HepG2 (cell line): ENCODE results near the gene CDYL. TPM values are rescaled to one million over a fixed set of nuclear protein-coding genes. Genes with fewer than 3 reads are reported as not detected.

Source experiments
- ATAC-seq: fragments of 200-7000 bp; cut with Tn5 transposase; 3 replicates; pipeline ENCODE4 v1.9.1; 2020; ENCODE audit warnings: mild to moderate bottlenecking, moderate library complexity
- BruUV-seq: library from RNA; stranded (reverse); fragments of 400-500 nt; replicated peaks from 2 replicates; lab custom pipeline; 2021; lab: Mats Ljungman, UMichigan
- CTCF ChIA-PET: fragments of 300-600 bp; formaldehyde crosslinking; extraction: SDS; loops from one replicate; lab custom pipeline; 2021; ENCODE audit warnings: low total read pairs, inconsistent platforms, low intra/inter-chr PET ratio; lab: Yijun Ruan, JAX
- POLR2A ChIA-PET: fragments of 350-600 bp; sonication (Branson Sonifier 250); formaldehyde crosslinking; loops from one replicate; lab custom pipeline; 2020; ENCODE audit warnings: antibody characterized with exemption, inconsistent platforms; lab: Yijun Ruan, JAX
- DNase-seq: peaks from one replicate; pipeline ENCODE4 v3.0.0-alpha.2; 2015; ENCODE audit warnings: low spot score
- FAIRE-seq: peaks from 3 replicates; lab custom pipeline; 2011; peaks lifted over from hg19 to GRCh38; lab: Jason Lieb, UNC
- H2AFZ ChIP-seq: one replicate; pipeline ENCODE4 v1.6.1; 2011; ENCODE audit warnings: low read length, inconsistent platforms
- H3K27ac ChIP-seq: fragments of 300-600 bp; 3 replicates; pipeline ENCODE4 v1.8.0; 2011; ENCODE audit warnings: mixed run types, mild to moderate bottlenecking, mixed read lengths, low read length, inconsistent platforms; ENCODE audit not compliant: insufficient read depth; ENCODE audit errors: extremely low read length
- H3K27me3 ChIP-seq, 2 experiments: fragments of 200-600 bp in 1 of 2; 2 replicates in 1 of 2; 3 replicates in 1 of 2; pipeline versions ENCODE4 v1.6.0 to v1.8.0; 2011; ENCODE audit warnings: low read length in 2 of 2, mild to moderate bottlenecking in 2 of 2, moderate library complexity in 2 of 2, inconsistent platforms in 1 of 2; ENCODE audit not compliant: insufficient read depth in 2 of 2, control insufficient read depth in 1 of 2
- H3K36me3 ChIP-seq, 2 experiments: fragments of 200-600 bp in 1 of 2; replicated peaks in 1 of 2; 2 replicates in 1 of 2; 3 replicates in 1 of 2; pipeline versions ENCODE4 v1.5.1 to v1.8.0; 2011; ENCODE audit warnings: low read length in 2 of 2, inconsistent platforms in 1 of 2; ENCODE audit not compliant: insufficient read depth in 2 of 2, control insufficient read depth in 1 of 2
- H3K4me1 ChIP-seq: 2 replicates; pipeline ENCODE4 v1.5.1; 2012; ENCODE audit warnings: low read length, inconsistent platforms; ENCODE audit not compliant: insufficient read depth
- H3K4me2 ChIP-seq: 2 replicates; pipeline ENCODE4 v1.6.0; 2011; ENCODE audit warnings: low read depth, low read length, inconsistent platforms
- H3K4me3 ChIP-seq, 3 experiments: fragments of 200-600 bp in 1 of 3; sonication (generic), shearing (Covaris generic) in 1 of 3; replicated peaks in 1 of 3; 2 replicates each; pipeline ENCODE4 v1.5.1; 2011 to 2016; ENCODE audit warnings: low read length in 3 of 3, inconsistent platforms in 2 of 3, low read depth in 2 of 3, mild to moderate bottlenecking in 2 of 3, control low read depth in 1 of 3, mixed read lengths in 1 of 3; ENCODE audit not compliant: insufficient read depth in 1 of 3
- H3K79me2 ChIP-seq: one replicate; pipeline ENCODE4 v1.6.1; 2011; ENCODE audit warnings: low read length, inconsistent platforms; ENCODE audit not compliant: insufficient read depth
- H3K9ac ChIP-seq: 2 replicates; pipeline ENCODE4 v1.6.0; 2011; ENCODE audit warnings: mild to moderate bottlenecking, low read depth, low read length, inconsistent platforms; ENCODE audit not compliant: insufficient read depth
- H3K9me3 ChIP-seq: 2 replicates; pipeline ENCODE4 v1.5.1; 2012; ENCODE audit warnings: mild to moderate bottlenecking, low read length
- H4K20me1 ChIP-seq: 2 replicates; pipeline ENCODE4 v1.6.0; 2011; ENCODE audit warnings: inconsistent platforms, mild to moderate bottlenecking, low read length, moderate library complexity; ENCODE audit not compliant: insufficient read depth
- BRD4 ChIP-seq: sonication (generic); formaldehyde crosslinking; IDR thresholded peaks from 2 replicates; pipeline ENCODE4 v1.4.0; 2020; ENCODE audit warnings: missing genetic modification reagents
- DPF2 ChIP-seq: sonication (generic); formaldehyde crosslinking; IDR thresholded peaks from 2 replicates; pipeline ENCODE4 v1.4.0; 2020; ENCODE audit warnings: mild to moderate bottlenecking, low read depth, missing genetic modification reagents, borderline replicate concordance
- POLR2AphosphoS2 ChIP-seq: IDR thresholded peaks from 2 replicates; pipeline ENCODE4 v1.6.1; 2011; ENCODE audit warnings: low read depth, low read length, improper control_type of control experiment
- RBM22 ChIP-seq: fragments of 200-400 bp; formaldehyde crosslinking; optimal IDR thresholded peaks from 2 replicates; pipeline ENCODE3; 2017; ENCODE audit warnings: mild to moderate bottlenecking, low read length, moderate library complexity
- TEAD2 ChIP-seq: sonication (generic); formaldehyde crosslinking; IDR thresholded peaks from 2 replicates; pipeline ENCODE4 v1.9.0; 2021; ENCODE audit warnings: missing genetic modification reagents
- ZNF263 ChIP-seq: sonication (generic); formaldehyde crosslinking; IDR thresholded peaks from 2 replicates; pipeline ENCODE4 v1.4.0; 2020; ENCODE audit warnings: missing genetic modification reagents
- WGBS: methylation state at CpG from one replicate; pipeline ENCODE4 v1.1.6; 2017; ENCODE audit warnings: low lambda C conversion rate; 5-methylcytosine and 5-hydroxymethylcytosine counted together
- in situ Hi-C: cut with HindIII; loops from 2 replicates; pipeline ENCODE4 v1.10.0; 2017; ENCODE audit warnings: low pct_unique_long_range_greater_than_20kb; ENCODE audit not compliant: extremely low pct_ligation_motif_present
- intact Hi-C: fragments of 100-400 bp; cut with micrococcal nuclease; formaldehyde crosslinking; loops from one replicate; pipeline ENCODE4 v1.10.0; 2022; ENCODE audit not compliant: unreplicated experiment
- polyA plus RNA-seq, 8 experiments: library from polyadenylated mRNA; depleted of rRNA in 3 of 8; stranded (reverse) in 7 of 8; unstranded in 1 of 8; fragments of >200 nt; fragmentation: Illumina TruSeq in 4 of 8; extraction: Trizol in 4 of 8; gene quantifications; 2 replicates each; pipeline versions ENCODE4 v1.2.1 to v1.2.3, GENCODE V29; 2011 to 2016; ENCODE audit warnings: low read depth in 4 of 8, missing spikeins in 1 of 8, mixed read lengths in 1 of 8; ENCODE audit not compliant: insufficient read depth in 1 of 8
- total RNA-seq, 5 experiments: library from RNA; depleted of rRNA; stranded (reverse); fragments of >200 nt; fragmentation: Illumina TruSeq; extraction: Trizol; gene quantifications; 2 replicates each; pipeline ENCODE4 v1.2.3, GENCODE V29; 2016; ENCODE audit warnings: low read depth in 1 of 5
- TF ChIP-seq, protein P1 (sequence below): sonication (generic); formaldehyde crosslinking; IDR thresholded peaks from 2 replicates; pipeline ENCODE4 v1.9.0; 2021; ENCODE audit warnings: missing genetic modification reagents, borderline replicate concordance
- TF ChIP-seq, protein P2 (sequence below): sonication (generic); formaldehyde crosslinking; IDR thresholded peaks from 2 replicates; pipeline ENCODE4 v1.4.0; 2020; ENCODE audit warnings: mild to moderate bottlenecking, low read depth, missing genetic modification reagents
- TF ChIP-seq, protein P3 (sequence below): sonication (generic); formaldehyde crosslinking; IDR thresholded peaks from 2 replicates; pipeline ENCODE4 v1.4.0; 2020; ENCODE audit warnings: mild to moderate bottlenecking, missing genetic modification reagents

CDYL gene
- total and polyA plus RNA-seq, 2 of the 13 experiments (the other 11 are each of a cell fraction or from before 2014, with no cell fraction given), result 22.8 to 105 TPM

DNA sequence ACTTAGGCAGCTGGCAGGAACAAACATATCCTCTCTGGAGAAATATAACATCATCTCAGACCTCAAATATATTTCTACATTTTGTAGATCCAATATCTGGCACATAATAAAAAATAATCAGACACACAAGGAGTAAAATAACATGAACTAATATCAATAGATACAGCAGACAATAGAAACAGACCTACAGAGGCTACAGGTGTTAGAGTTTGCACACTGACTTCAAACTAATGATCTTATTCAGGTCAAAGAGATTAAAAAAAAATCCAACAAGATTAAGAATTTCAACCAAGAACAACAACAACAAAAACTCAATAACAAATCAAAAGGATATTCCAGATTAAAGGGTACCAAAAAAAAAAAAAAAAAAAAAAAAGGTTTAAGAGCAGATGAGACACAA, 13.9 kb upstream of the CDYL start (continued):
- TF ChIP-seq, protein P1, sequence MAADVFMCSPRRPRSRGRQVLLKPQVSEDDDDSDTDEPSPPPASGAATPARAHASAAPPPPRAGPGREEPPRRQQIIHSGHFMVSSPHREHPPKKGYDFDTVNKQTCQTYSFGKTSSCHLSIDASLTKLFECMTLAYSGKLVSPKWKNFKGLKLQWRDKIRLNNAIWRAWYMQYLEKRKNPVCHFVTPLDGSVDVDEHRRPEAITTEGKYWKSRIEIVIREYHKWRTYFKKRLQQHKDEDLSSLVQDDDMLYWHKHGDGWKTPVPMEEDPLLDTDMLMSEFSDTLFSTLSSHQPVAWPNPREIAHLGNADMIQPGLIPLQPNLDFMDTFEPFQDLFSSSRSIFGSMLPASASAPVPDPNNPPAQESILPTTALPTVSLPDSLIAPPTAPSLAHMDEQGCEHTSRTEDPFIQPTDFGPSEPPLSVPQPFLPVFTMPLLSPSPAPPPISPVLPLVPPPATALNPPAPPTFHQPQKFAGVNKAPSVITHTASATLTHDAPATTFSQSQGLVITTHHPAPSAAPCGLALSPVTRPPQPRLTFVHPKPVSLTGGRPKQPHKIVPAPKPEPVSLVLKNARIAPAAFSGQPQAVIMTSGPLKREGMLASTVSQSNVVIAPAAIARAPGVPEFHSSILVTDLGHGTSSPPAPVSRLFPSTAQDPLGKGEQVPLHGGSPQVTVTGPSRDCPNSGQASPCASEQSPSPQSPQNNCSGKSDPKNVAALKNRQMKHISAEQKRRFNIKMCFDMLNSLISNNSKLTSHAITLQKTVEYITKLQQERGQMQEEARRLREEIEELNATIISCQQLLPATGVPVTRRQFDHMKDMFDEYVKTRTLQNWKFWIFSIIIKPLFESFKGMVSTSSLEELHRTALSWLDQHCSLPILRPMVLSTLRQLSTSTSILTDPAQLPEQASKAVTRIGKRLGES (CRISPR knock-in tag), result no peak
- TF ChIP-seq, protein P2, sequence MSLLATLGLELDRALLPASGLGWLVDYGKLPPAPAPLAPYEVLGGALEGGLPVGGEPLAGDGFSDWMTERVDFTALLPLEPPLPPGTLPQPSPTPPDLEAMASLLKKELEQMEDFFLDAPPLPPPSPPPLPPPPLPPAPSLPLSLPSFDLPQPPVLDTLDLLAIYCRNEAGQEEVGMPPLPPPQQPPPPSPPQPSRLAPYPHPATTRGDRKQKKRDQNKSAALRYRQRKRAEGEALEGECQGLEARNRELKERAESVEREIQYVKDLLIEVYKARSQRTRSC (CRISPR knock-in tag), result no peak
- TF ChIP-seq POLR2AphosphoS2 (no peak), ZNF263 (CRISPR knock-in tag) (no peak), TEAD2 (no peak), DPF2 (CRISPR knock-in tag) (no peak)
- TF ChIP-seq, protein P3, sequence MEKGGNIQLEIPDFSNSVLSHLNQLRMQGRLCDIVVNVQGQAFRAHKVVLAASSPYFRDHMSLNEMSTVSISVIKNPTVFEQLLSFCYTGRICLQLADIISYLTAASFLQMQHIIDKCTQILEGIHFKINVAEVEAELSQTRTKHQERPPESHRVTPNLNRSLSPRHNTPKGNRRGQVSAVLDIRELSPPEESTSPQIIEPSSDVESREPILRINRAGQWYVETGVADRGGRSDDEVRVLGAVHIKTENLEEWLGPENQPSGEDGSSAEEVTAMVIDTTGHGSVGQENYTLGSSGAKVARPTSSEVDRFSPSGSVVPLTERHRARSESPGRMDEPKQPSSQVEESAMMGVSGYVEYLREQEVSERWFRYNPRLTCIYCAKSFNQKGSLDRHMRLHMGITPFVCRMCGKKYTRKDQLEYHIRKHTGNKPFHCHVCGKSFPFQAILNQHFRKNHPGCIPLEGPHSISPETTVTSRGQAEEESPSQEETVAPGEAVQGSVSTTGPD, result no peak
- TF ChIP-seq, all 625 proteins: peak for 0

DNA sequence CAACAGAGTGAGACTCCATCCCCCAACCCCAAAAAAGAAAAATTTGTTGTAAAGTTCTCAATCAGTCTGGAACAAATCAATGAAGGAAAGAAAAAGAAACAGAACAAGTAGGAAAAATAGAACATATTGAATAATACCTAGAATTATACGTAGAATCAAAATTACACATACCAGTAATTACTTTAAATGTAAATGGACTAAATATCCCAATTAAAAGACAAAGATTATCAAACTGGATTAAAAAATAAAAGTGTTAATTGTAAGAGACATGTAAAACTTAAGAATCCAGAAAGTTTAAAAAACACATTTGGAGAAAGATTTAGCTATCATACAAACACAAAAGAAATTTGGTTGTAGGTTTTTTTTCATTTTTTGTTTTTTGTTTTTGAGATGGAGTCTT, 12.3 kb upstream of the CDYL start:
- H4K20me1 ChIP-seq, result no peaks in the 10 kb centered on the region
- H3K4me1 ChIP-seq, result no peaks in the 10 kb centered on the region
- no peak overlapping the region for H3K27ac ChIP-seq
- H2AFZ ChIP-seq, result no peak overlapping the region
- TF ChIP-seq RBM22, result no peak
- TF ChIP-seq BRD4 (CRISPR knock-in tag), result no peak
- DNase-seq (no peak), FAIRE-seq (no peak), ATAC-seq (no peak)
- H3K79me2 ChIP-seq, result no peaks in the 10 kb centered on the region
- ChIA-PET CTCF (no interaction called here), POLR2A (no interaction called here)
- no TSS peak for BruUV-seq
- H3K36me3 ChIP-seq, result no peaks in the 10 kb centered on the region
- WGBS, result 62% methylated on average over 1 of the region's 1 CpG
- peaks cover 13% of the 10 kb centered on the region for H3K9me3 ChIP-seq
- no peak overlapping the region for H3K9ac ChIP-seq
- in situ Hi-C loops (no loop called here), intact Hi-C loops (no loop called here)
- no peak overlapping the region for H3K4me2 ChIP-seq
- H3K4me3 ChIP-seq, result no peak overlapping the region
- H3K27me3 ChIP-seq, result peaks cover 0 to 6% of the 10 kb centered on the region in 2 experiments; a peak in 2 of 5 replicates
